Endothelial cell of umbilical vein (primary cell): ENCODE measurements around the gene PDPK1.

ENCODE experiments used
- CTCF ChIP-seq, 2 donors: IDR thresholded peaks; 1 replicate in 1 of 2; 2 replicates in 1 of 2; pipeline ENCODE4 v1.5.1; 2011; ENCODE audit warnings: low read length in 2 of 2, mild to moderate bottlenecking in 2 of 2, moderate library complexity in 2 of 2, control low read depth in 1 of 2, inconsistent platforms in 1 of 2, low read depth in 1 of 2; ENCODE audit not compliant: insufficient read depth in 1 of 2; ENCODE audit errors: extremely low read depth in 1 of 2
- EZH2 ChIP-seq: IDR thresholded peaks from 2 replicates; pipeline ENCODE4 v1.6.1; 2012; ENCODE audit warnings: borderline replicate concordance, low read depth, mild to moderate bottlenecking, moderate library complexity, low read length, inconsistent platforms; ENCODE audit not compliant: severe bottlenecking
- FOS ChIP-seq: IDR thresholded peaks from 2 replicates; pipeline ENCODE4 v1.6.1; 2011; ENCODE audit warnings: mild to moderate bottlenecking, low read length, moderate library complexity, borderline replicate concordance; ENCODE audit not compliant: insufficient read depth
- GATA2 ChIP-seq: IDR thresholded peaks from 2 replicates; pipeline ENCODE4 v1.7.0; 2011; ENCODE audit warnings: low read depth, mild to moderate bottlenecking, moderate library complexity, mixed read lengths, low read length; ENCODE audit not compliant: insufficient read length, insufficient read depth
- JUN ChIP-seq: IDR thresholded peaks from 2 replicates; pipeline ENCODE4 v1.6.1; 2011; ENCODE audit warnings: borderline replicate concordance, low read depth; ENCODE audit not compliant: insufficient read length, insufficient read depth
- MAX ChIP-seq: IDR thresholded peaks from 2 replicates; pipeline ENCODE4 v1.6.1; 2011; ENCODE audit not compliant: insufficient read depth, insufficient read length
- MYC ChIP-seq: IDR thresholded peaks from one replicate; pipeline ENCODE4 v1.6.1; 2011; ENCODE audit warnings: mild to moderate bottlenecking, low read depth, low read length
- POLR2A ChIP-seq: IDR thresholded peaks from 2 replicates; pipeline ENCODE4 v1.6.1; 2012; ENCODE audit warnings: low read depth, mild to moderate bottlenecking, control low read depth, low read length
- POLR2AphosphoS5 ChIP-seq: IDR thresholded peaks from 2 replicates; pipeline ENCODE4 v1.6.1; 2012; ENCODE audit warnings: low read depth, mild to moderate bottlenecking, control low read depth, low read length, moderate library complexity; ENCODE audit not compliant: insufficient read depth

- TF ChIP-seq POLR2A = no peak
- TF ChIP-seq CTCF (IDR thresholded peaks at IDR 0.05; ENCODE audit: extremely low read depth in 1 of 2, insufficient read depth in 1 of 2, low read depth in 1 of 2, low read length in 2 of 2) = no peak
- no peak for TF ChIP-seq POLR2AphosphoS5
- no peak for TF ChIP-seq MAX
- no peak for TF ChIP-seq EZH2
- TF ChIP-seq MYC = no peak
- no peak for TF ChIP-seq FOS
- no peak for TF ChIP-seq JUN
- TF ChIP-seq GATA2 = no peak
These were observed 30.7 kb upstream of the PDPK1 start for GRCh38 chr16:2507052-2507659.
